ENCODE results near the gene NUDT13.

GRCh38 chr10:73174148-73174925 is 64.1 kb downstream of the NUDT13 start:
- TF ChIP-seq HDGF (IDR thresholded peaks at IDR 0.05; ENCODE audit: borderline replicate concordance) (no peak), ZNF384 (IDR thresholded peaks at IDR 0.05) (no peak), SUZ12 (IDR thresholded peaks at IDR 0.05) (no peak), SP1 (IDR thresholded peaks at IDR 0.05) (no peak), BHLHE40 (IDR thresholded peaks at IDR 0.05; ENCODE audit: borderline replicate concordance) (no peak)

Measured in HEK293T (cell line).